NCI-H510A treated with DMSO at 0.1 percent for 48 hours (cell line): ENCODE results near the gene SMCO3.
"Not testable (repeated sequence)": the region's sequence is repeated elsewhere in the genome, so short reads cannot be mapped to it uniquely, and the experiment has no call there.

Experiments used
- DNase-seq: peaks from one replicate; lab custom pipeline; 2025; lab: John Stamatoyannopoulos, UW

The SMCO3 gene

GRCh38 chr12:14774906-14775635 lies 38.9 kb downstream of the SMCO3 start:
- DNase-seq = no peak

GRCh38 chr12:14774074-14774905 lies 39.7 kb downstream of the SMCO3 start:
- DNase-seq = no peak

- DNase-seq = no peak
Measured at GRCh38 chr12:14773685-14774073, 40.3 kb downstream of the SMCO3 start.

- DNase-seq = no peak
Measured at GRCh38 chr12:14772946-14773345, 41.0 kb downstream of the SMCO3 start.

- DNase-seq = peak; percentile 7
Measured at GRCh38 chr12:14771651-14772137, 42.3 kb downstream of the SMCO3 start.

- peak; percentile 88 for DNase-seq
Measured at GRCh38 chr12:14770496-14771461, 43.2 kb downstream of the SMCO3 start.

- peak; percentile 95 for DNase-seq
Measured at GRCh38 chr12:14769969-14770495, 44.0 kb downstream of the SMCO3 start.

- peak; percentile 57 for DNase-seq
Measured at GRCh38 chr12:14769466-14769968, 44.5 kb downstream of the SMCO3 start.

- DNase-seq = no peak
Measured at GRCh38 chr12:14768823-14769405, 45.1 kb downstream of the SMCO3 start.

GRCh38 chr12:14767617-14768016 lies 46.4 kb downstream of the SMCO3 start:
- DNase-seq = no peak

GRCh38 chr12:14766649-14767215 lies 47.2 kb downstream of the SMCO3 start:
- no peak for DNase-seq

GRCh38 chr12:14766020-14766419 lies 48.0 kb downstream of the SMCO3 start:
- not testable (repeated sequence) for DNase-seq

GRCh38 chr12:14765398-14765797 lies 48.6 kb downstream of the SMCO3 start:
- no peak for DNase-seq

- DNase-seq = not testable (repeated sequence)
Measured at GRCh38 chr12:14759711-14760280, 54.2 kb downstream of the SMCO3 start.

GRCh38 chr12:14756334-14757143 lies 57.4 kb downstream of the SMCO3 start:
- DNase-seq = no peak
